DOHH2 (cell line): ENCODE measurements around the gene PHYKPL.

Experiments used
- H3F3A ChIP-seq: fragments of 200-600 bp; sonication (generic), shearing (Covaris generic); 2 replicates; pipeline ENCODE4 v1.6.0; 2016; ENCODE audit warnings: antibody characterized with exemption, mild to moderate bottlenecking; ENCODE audit not compliant: control insufficient read depth, insufficient read depth
- H3K27ac ChIP-seq: fragments of 200-600 bp; sonication (generic); 2 replicates; pipeline ENCODE4 v1.5.1; 2014; ENCODE audit warnings: low read depth, mild to moderate bottlenecking, low read length, moderate library complexity
- H3K27me3 ChIP-seq: fragments of 200-600 bp; sonication (generic); 2 replicates; pipeline ENCODE4 v1.6.1; 2014; ENCODE audit warnings: mild to moderate bottlenecking, low read length, mixed read lengths; ENCODE audit not compliant: control insufficient read depth
- H3K36me3 ChIP-seq: fragments of 200-600 bp; sonication (generic); 2 replicates; pipeline ENCODE4 v1.6.1; 2014; ENCODE audit warnings: mild to moderate bottlenecking, low read length, moderate library complexity, mixed read lengths; ENCODE audit not compliant: control insufficient read depth
- H3K4me1 ChIP-seq: fragments of 200-600 bp; sonication (generic); 2 replicates; pipeline ENCODE4 v1.6.1; 2014; ENCODE audit warnings: mild to moderate bottlenecking, low read length, mixed read lengths; ENCODE audit not compliant: control insufficient read depth
- H3K4me2 ChIP-seq: fragments of 200-600 bp; sonication (generic); 2 replicates; pipeline ENCODE4 v1.6.0; 2014; ENCODE audit warnings: mild to moderate bottlenecking, low read length, moderate library complexity
- H3K4me3 ChIP-seq: fragments of 200-600 bp; sonication (generic); 2 replicates; pipeline ENCODE4 v1.5.1; 2014; ENCODE audit warnings: mild to moderate bottlenecking, low read length, mixed read lengths
- H3K79me2 ChIP-seq: fragments of 200-600 bp; sonication (generic); 2 replicates; pipeline ENCODE4 v1.6.1; 2014; ENCODE audit warnings: mild to moderate bottlenecking, low read length, mixed read lengths; ENCODE audit not compliant: control insufficient read depth
- H3K9me2 ChIP-seq: fragments of 200-600 bp; sonication (generic); replicated peaks from 2 replicates; pipeline ENCODE4 v1.6.1; 2014; ENCODE audit warnings: mild to moderate bottlenecking, low read length, mixed read lengths; ENCODE audit not compliant: control insufficient read depth
- H3K9me3 ChIP-seq: fragments of 200-600 bp; sonication (generic); 2 replicates; pipeline ENCODE4 v1.6.1; 2014; ENCODE audit warnings: antibody characterized with exemption, low read length, mixed read lengths; ENCODE audit not compliant: control insufficient read depth, insufficient read depth
- H4K20me1 ChIP-seq: fragments of 200-600 bp; sonication (generic); 2 replicates; pipeline ENCODE4 v1.6.0; 2014; ENCODE audit warnings: low read depth, mild to moderate bottlenecking, antibody characterized with exemption, low read length, moderate library complexity; ENCODE audit not compliant: control insufficient read depth, insufficient read depth
- CTCF ChIP-seq: fragments of 200-600 bp; sonication (generic); IDR thresholded peaks from one replicate; pipeline ENCODE4 v1.5.1; 2014; ENCODE audit warnings: antibody characterized with exemption, mild to moderate bottlenecking, low read depth, low read length; ENCODE audit not compliant: poor library complexity, severe bottlenecking
- EZH2phosphoT487 ChIP-seq: fragments of 200-600 bp; sonication (generic); IDR thresholded peaks from 2 replicates; pipeline ENCODE4 v1.6.1; 2017; ENCODE audit warnings: borderline replicate concordance, mild to moderate bottlenecking, antibody characterized with exemption, low read length, moderate library complexity, mixed read lengths

The PHYKPL gene

GRCh38 chr5:178278358-178279023, 45.9 kb upstream of the PHYKPL start:
- no peak for TF ChIP-seq EZH2phosphoT487
- no peak for TF ChIP-seq CTCF
- Histone ChIP-seq H3F3A (no peaks in the 10 kb centered on the region), H3K27me3 (no peaks in the 10 kb centered on the region), H3K79me2 (no peaks in the 10 kb centered on the region), H3K4me1 (peaks cover 10% of the 10 kb centered on the region), H3K27ac (no peak overlapping the region), H3K4me2 (no peak overlapping the region), H3K9me2 (no peaks in the 10 kb centered on the region), H4K20me1 (no peaks in the 10 kb centered on the region), H3K4me3 (no peak overlapping the region), H3K36me3 (no peaks in the 10 kb centered on the region), H3K9me3 (peaks cover under 1% of the 10 kb centered on the region; the same call in 1 of the 2 replicates)

- Histone ChIP-seq H3K4me1 (peaks cover 11% of the 10 kb centered on the region), H4K20me1 (no peaks in the 10 kb centered on the region), H3K9me2 (no peaks in the 10 kb centered on the region), H3F3A (no peaks in the 10 kb centered on the region), H3K36me3 (no peaks in the 10 kb centered on the region), H3K27ac (no peak overlapping the region), H3K79me2 (no peaks in the 10 kb centered on the region), H3K4me2 (no peak overlapping the region), H3K4me3 (no peak overlapping the region), H3K27me3 (no peaks in the 10 kb centered on the region), H3K9me3 (no peaks in the 10 kb centered on the region)
- TF ChIP-seq CTCF, result no peak
- TF ChIP-seq EZH2phosphoT487, result no peak
These were observed 45.3 kb upstream of the PHYKPL start for GRCh38 chr5:178277866-178278265.

GRCh38 chr5:178277346-178277745, 44.7 kb upstream of the PHYKPL start:
- no peaks in the 10 kb centered on the region for H3K9me3 ChIP-seq
- H3F3A ChIP-seq, result no peaks in the 10 kb centered on the region
- no peaks in the 10 kb centered on the region for H3K27me3 ChIP-seq
- H3K4me3 ChIP-seq, result no peak overlapping the region
- H3K4me2 ChIP-seq, result no peak overlapping the region
- H3K79me2 ChIP-seq, result no peaks in the 10 kb centered on the region
- TF ChIP-seq EZH2phosphoT487 (no peak), CTCF (no peak)
- H3K27ac ChIP-seq, result no peak overlapping the region
- H3K36me3 ChIP-seq, result no peaks in the 10 kb centered on the region
- H4K20me1 ChIP-seq, result no peaks in the 10 kb centered on the region
- H3K9me2 ChIP-seq, result no peaks in the 10 kb centered on the region
- H3K4me1 ChIP-seq, result peaks cover 11% of the 10 kb centered on the region
